ENCODE data around the gene LIPG. TPM values are rescaled to one million over a fixed set of nuclear protein-coding genes. Genes with fewer than 3 reads are reported as not detected.

LIPG gene
- total RNA-seq, 1 experiment from 2014 or later = 44.0 TPM

DNA sequence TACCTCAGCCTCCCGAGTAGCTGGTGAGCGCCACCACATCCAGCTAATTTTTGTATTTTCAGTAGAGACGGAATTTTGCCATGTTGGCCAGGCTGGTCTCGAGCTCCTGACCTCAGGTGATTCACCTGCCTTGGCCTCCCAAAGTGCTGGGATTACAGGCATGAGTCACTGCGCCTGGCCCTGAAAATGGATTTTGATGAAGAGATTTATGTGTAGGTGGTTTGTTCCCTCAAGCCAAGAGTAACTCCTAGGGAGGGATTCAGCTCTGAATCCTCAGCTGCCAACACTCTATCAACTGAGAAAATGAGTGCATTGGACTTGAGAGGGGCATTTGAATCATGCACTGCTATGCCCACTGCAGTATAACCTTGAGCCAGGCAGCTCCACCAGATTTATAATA is 17.5 kb upstream of the LIPG start:
- CTCF ChIA-PET = interaction anchor here (0.7 kb wide), 1 partner anchor 813 kb away, joined by 5 read pairs; no protein-coding TSS in a partner anchor
- Mint-ChIP-seq H3K4me1 (ENCODE audit: low read depth, unreplicated experiment) (no peaks in the 10 kb centered on the region), H3K9me3 (ENCODE audit: low read depth, unreplicated experiment) (no peaks in the 10 kb centered on the region), H3K36me3 (ENCODE audit: insufficient read depth, unreplicated experiment) (peaks cover 7% of the 10 kb centered on the region), H3K27ac (ENCODE audit: unreplicated experiment) (no peak overlapping the region), H3K27me3 (ENCODE audit: unreplicated experiment) (no peaks in the 10 kb centered on the region), H3K4me3 (ENCODE audit: low read depth, unreplicated experiment) (no peak overlapping the region)
- TF ChIP-seq, protein P1, sequence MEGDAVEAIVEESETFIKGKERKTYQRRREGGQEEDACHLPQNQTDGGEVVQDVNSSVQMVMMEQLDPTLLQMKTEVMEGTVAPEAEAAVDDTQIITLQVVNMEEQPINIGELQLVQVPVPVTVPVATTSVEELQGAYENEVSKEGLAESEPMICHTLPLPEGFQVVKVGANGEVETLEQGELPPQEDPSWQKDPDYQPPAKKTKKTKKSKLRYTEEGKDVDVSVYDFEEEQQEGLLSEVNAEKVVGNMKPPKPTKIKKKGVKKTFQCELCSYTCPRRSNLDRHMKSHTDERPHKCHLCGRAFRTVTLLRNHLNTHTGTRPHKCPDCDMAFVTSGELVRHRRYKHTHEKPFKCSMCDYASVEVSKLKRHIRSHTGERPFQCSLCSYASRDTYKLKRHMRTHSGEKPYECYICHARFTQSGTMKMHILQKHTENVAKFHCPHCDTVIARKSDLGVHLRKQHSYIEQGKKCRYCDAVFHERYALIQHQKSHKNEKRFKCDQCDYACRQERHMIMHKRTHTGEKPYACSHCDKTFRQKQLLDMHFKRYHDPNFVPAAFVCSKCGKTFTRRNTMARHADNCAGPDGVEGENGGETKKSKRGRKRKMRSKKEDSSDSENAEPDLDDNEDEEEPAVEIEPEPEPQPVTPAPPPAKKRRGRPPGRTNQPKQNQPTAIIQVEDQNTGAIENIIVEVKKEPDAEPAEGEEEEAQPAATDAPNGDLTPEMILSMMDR (IDR thresholded peaks at IDR 0.05; ENCODE audit: unreplicated experiment) = no peak
- intact Hi-C loops (cut with micrococcal nuclease; ENCODE audit: unreplicated experiment) = no loop called here
- BruUV-seq (replicated peaks) = no TSS peak
- no peak for DNase-seq

DNA sequence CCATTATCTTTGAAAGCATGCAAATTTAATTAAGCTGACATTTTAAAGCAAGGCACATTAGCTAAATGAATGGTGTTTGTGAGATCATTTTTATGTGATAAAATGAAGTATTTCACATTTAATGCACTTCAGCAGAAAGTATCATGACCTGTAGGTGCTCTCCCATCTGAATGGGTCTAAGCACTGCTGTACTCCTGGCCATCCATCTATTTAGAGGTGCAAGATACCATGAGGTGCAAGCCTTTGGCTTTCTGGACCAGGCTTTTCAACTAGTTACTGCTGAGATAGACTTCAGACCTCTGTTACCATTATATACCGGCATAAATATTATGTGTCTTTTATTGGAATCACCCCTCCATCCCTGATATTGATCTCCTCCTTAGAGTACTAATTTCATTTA is 15.6 kb upstream of the LIPG start:
- no peaks in the 10 kb centered on the region for H3K9me3 Mint-ChIP-seq (ENCODE audit: low read depth, unreplicated experiment)
- intact Hi-C loops (cut with micrococcal nuclease; ENCODE audit: unreplicated experiment) = no loop called here
- BruUV-seq (replicated peaks) = no TSS peak
- H3K36me3 Mint-ChIP-seq (ENCODE audit: insufficient read depth, unreplicated experiment) = peaks cover 4% of the 10 kb centered on the region
- no peak for DNase-seq
- H3K27me3 Mint-ChIP-seq (ENCODE audit: unreplicated experiment) = no peaks in the 10 kb centered on the region
- H3K4me1 Mint-ChIP-seq (ENCODE audit: low read depth, unreplicated experiment) = no peaks in the 10 kb centered on the region
- CTCF ChIA-PET = no interaction called here
- TF ChIP-seq, protein P1 (IDR thresholded peaks at IDR 0.05; ENCODE audit: unreplicated experiment) = no peak
- peak overlapping the region; percentile 46 for H3K27ac Mint-ChIP-seq (ENCODE audit: unreplicated experiment)
- H3K4me3 Mint-ChIP-seq (ENCODE audit: low read depth, unreplicated experiment) = no peak overlapping the region

DNA sequence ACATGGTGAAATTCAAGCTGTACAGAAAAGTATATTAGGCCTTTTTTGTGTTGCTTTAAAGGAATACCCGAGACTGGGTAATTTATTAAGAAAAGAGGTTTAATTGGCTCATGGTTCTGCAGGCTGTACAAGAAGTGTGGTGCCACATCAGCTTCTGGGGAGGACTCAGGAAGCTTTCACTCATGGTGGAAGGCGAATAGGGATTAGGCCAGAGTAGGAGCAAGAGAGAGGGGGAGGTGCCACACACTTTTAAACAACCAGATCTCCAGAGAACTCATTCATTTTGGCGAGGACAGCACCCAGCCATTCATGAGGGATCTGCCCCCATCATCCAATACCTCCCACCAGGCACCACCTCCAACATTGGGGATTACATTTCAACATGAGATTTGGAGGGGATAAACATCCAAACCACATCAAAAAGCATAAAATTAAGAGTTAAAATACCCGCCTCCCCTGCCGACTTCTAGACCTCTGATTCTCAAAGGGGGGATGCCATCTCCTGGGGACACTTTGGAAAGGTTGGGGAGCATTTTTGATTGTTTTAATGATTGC is 15.1 kb upstream of the LIPG start:
- no peak for DNase-seq
- CTCF ChIA-PET = no interaction called here
- intact Hi-C loops (cut with micrococcal nuclease; ENCODE audit: unreplicated experiment) = no loop called here

DNA sequence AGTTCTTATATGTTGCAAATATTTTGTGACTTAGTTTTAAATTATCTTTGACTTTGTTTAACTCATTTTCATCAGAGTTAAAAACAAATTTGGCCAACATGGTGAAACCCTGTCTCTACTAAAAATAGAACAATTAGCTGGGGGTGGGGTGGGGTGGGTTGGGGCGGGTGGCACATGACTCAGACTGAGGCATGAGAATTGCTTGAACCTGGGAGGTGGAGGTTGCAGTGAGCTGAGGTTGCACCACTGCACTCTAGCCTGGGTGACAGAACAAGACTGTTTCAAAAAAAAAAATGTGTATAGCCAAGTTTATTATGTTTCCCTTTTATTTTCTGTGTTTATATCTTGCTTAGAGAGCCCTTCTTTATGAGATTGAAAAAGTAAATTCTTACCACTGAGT is 14.2 kb upstream of the LIPG start:
- H3K9me3 Mint-ChIP-seq (ENCODE audit: low read depth, unreplicated experiment) = no peaks in the 10 kb centered on the region
- BruUV-seq (replicated peaks) = no TSS peak
- no peak overlapping the region for H3K4me3 Mint-ChIP-seq (ENCODE audit: low read depth, unreplicated experiment)
- no peaks in the 10 kb centered on the region for H3K36me3 Mint-ChIP-seq (ENCODE audit: insufficient read depth, unreplicated experiment)
- TF ChIP-seq, protein P1 (IDR thresholded peaks at IDR 0.05; ENCODE audit: unreplicated experiment) = no peak
- DNase-seq = no peak
- no peak overlapping the region for H3K27ac Mint-ChIP-seq (ENCODE audit: unreplicated experiment)
- CTCF ChIA-PET = no interaction called here
- H3K4me1 Mint-ChIP-seq (ENCODE audit: low read depth, unreplicated experiment) = no peaks in the 10 kb centered on the region
- intact Hi-C loops (cut with micrococcal nuclease; ENCODE audit: unreplicated experiment) = no loop called here
- H3K27me3 Mint-ChIP-seq (ENCODE audit: unreplicated experiment) = no peaks in the 10 kb centered on the region

More for the DNA sequence above, 15.1 kb upstream of the LIPG start:
- H3K4me3 Mint-ChIP-seq (ENCODE audit: low read depth, unreplicated experiment) = no peak overlapping the region
- H3K27ac Mint-ChIP-seq (ENCODE audit: unreplicated experiment) = peak overlapping the region; percentile 46
- no peaks in the 10 kb centered on the region for H3K27me3 Mint-ChIP-seq (ENCODE audit: unreplicated experiment)
- BruUV-seq (replicated peaks) = no TSS peak
- no peaks in the 10 kb centered on the region for H3K9me3 Mint-ChIP-seq (ENCODE audit: low read depth, unreplicated experiment)
- no peaks in the 10 kb centered on the region for H3K4me1 Mint-ChIP-seq (ENCODE audit: low read depth, unreplicated experiment)
- no peaks in the 10 kb centered on the region for H3K36me3 Mint-ChIP-seq (ENCODE audit: insufficient read depth, unreplicated experiment)
- TF ChIP-seq, protein P1 (IDR thresholded peaks at IDR 0.05; ENCODE audit: unreplicated experiment) = no peak
